Right lobe of liver (tissue), 4 donors: ENCODE data around the gene RNF121.

ENCODE experiments used
- POLR2A ChIP-seq: fragments of 450-650 bp; IDR thresholded peaks from one replicate; pipeline ENCODE4 v1.6.1; 2017; ENCODE audit warnings: antibody characterized with exemption, mild to moderate bottlenecking
- TF ChIP-seq, protein P1 (sequence below), 4 donors: fragments of 200-600 bp in 3 of 4; fragments of 450-650 bp in 1 of 4; IDR thresholded peaks; one replicate each; pipeline versions ENCODE4 v1.5.1 to v1.8.0; 2016 to 2022; ENCODE audit warnings: antibody characterized with exemption in 4 of 4, mild to moderate bottlenecking in 2 of 4
- donor health status: DM: no; HTN: no; CAD: no.
- donor health status: DM: no; HTN: no; CAD: no.
- donor health status: DM: no; HTN: yes; CAD: no.

DNA sequence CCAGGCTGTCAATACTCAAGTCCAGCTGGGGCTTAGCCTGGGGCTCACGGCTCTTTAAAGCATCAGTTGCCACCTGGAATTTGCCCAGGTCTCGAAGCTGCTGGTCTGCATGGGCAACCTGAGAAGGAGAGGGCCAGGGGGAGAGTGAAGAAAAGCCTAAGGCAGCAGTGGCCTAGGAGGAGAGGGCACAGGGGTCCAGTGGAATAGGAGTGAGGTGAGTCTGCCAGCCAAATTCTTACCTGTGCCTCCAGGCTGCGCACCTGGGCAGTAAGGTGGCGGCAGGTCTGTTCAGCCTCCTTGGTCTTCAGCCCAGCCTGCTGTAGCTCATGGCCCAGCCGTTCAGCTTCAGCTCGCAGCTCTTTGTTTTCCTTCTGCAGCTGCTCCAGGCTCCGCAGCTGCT, 79.9 kb downstream of the RNF121 start:
- TF ChIP-seq, protein P1, sequence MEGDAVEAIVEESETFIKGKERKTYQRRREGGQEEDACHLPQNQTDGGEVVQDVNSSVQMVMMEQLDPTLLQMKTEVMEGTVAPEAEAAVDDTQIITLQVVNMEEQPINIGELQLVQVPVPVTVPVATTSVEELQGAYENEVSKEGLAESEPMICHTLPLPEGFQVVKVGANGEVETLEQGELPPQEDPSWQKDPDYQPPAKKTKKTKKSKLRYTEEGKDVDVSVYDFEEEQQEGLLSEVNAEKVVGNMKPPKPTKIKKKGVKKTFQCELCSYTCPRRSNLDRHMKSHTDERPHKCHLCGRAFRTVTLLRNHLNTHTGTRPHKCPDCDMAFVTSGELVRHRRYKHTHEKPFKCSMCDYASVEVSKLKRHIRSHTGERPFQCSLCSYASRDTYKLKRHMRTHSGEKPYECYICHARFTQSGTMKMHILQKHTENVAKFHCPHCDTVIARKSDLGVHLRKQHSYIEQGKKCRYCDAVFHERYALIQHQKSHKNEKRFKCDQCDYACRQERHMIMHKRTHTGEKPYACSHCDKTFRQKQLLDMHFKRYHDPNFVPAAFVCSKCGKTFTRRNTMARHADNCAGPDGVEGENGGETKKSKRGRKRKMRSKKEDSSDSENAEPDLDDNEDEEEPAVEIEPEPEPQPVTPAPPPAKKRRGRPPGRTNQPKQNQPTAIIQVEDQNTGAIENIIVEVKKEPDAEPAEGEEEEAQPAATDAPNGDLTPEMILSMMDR (IDR thresholded peaks at IDR 0.05): no peak
- TF ChIP-seq POLR2A: no peak
